HG02870 (cell line): Measurements from ENCODE around the gene ACP7.
"Not testable (repeated sequence)": the region's sequence is repeated elsewhere in the genome, so short reads cannot be mapped to it uniquely, and the experiment has no call there.

Experiments
- ATAC-seq: cut with Tn5 transposase; IDR thresholded peaks from one replicate; pipeline ENCODE4 v1.9.1; 2021; ENCODE audit warnings: mild to moderate bottlenecking, moderate library complexity; ENCODE audit not compliant: unreplicated experiment

Gene ACP7

GRCh38 chr19:39074942-39075341 is 9.2 kb upstream of the ACP7 start:
- no peak for ATAC-seq

GRCh38 chr19:39077323-39077722 is 6.8 kb upstream of the ACP7 start:
- ATAC-seq, result no peak

- no peak for ATAC-seq
These were observed 5.5 kb upstream of the ACP7 start for GRCh38 chr19:39078436-39079200.

GRCh38 chr19:39080431-39080830 is 3.7 kb upstream of the ACP7 start:
- no peak for ATAC-seq

- ATAC-seq, result no peak
These were observed 2.0 kb upstream of the ACP7 start for GRCh38 chr19:39082167-39082566.

GRCh38 chr19:39082745-39083598 is 1.2 kb upstream of the ACP7 start:
- no peak for ATAC-seq

- ATAC-seq, result no peak
These were observed 577 bp upstream of the ACP7 start for GRCh38 chr19:39083599-39083982.

GRCh38 chr19:39084732-39085080 is 538 bp downstream of the ACP7 start:
- ATAC-seq, result no peak

GRCh38 chr19:39085392-39085791 is 1.2 kb downstream of the ACP7 start:
- ATAC-seq, result no peak

GRCh38 chr19:39086386-39086785 is 2.2 kb downstream of the ACP7 start:
- no peak for ATAC-seq

- ATAC-seq, result no peak
These were observed 3.9 kb downstream of the ACP7 start for GRCh38 chr19:39087907-39088686.

- not testable (repeated sequence) for ATAC-seq
These were observed 5.8 kb downstream of the ACP7 start for GRCh38 chr19:39090016-39090415.

- ATAC-seq, result no peak
These were observed 6.7 kb downstream of the ACP7 start for GRCh38 chr19:39090881-39091280.

- not testable (repeated sequence) for ATAC-seq
These were observed 11.8 kb downstream of the ACP7 start for GRCh38 chr19:39095799-39096540.

GRCh38 chr19:39097299-39097698 is 13.1 kb downstream of the ACP7 start:
- no peak for ATAC-seq

- no peak for ATAC-seq
These were observed 13.6 kb downstream of the ACP7 start for GRCh38 chr19:39097721-39098120.

GRCh38 chr19:39098365-39099269 is 14.4 kb downstream of the ACP7 start:
- ATAC-seq, result no peak

GRCh38 chr19:39099341-39099740 is 15.2 kb downstream of the ACP7 start:
- ATAC-seq, result no peak

GRCh38 chr19:39100500-39101166 is 16.5 kb downstream of the ACP7 start:
- no peak for ATAC-seq
